Body of pancreas (tissue), 4 donors: ENCODE results near the gene TRMT1. TPM values are rescaled to one million over a fixed set of nuclear protein-coding genes. Genes with fewer than 3 reads are reported as not detected.

Source experiments
- ATAC-seq: fragments of 150-250 bp; one replicate; pipeline ENCODE4 v1.9.1; 2016
- DNase-seq, 4 donors: peaks; one replicate each; pipeline ENCODE4 v3.0.0-alpha.2; 2019
- H3K27ac ChIP-seq, 4 donors: fragments of 200-600 bp; sonication (generic); 1 replicate in 3 of 4; 2 replicates in 1 of 4; pipeline versions ENCODE4 v1.5.1 to v1.6.1; 2016 to 2019; ENCODE audit warnings: mild to moderate bottlenecking in 1 of 4, mixed read lengths in 1 of 4, moderate library complexity in 1 of 4
- H3K27me3 ChIP-seq, 2 donors: fragments of 200-600 bp; sonication (generic); one replicate each; pipeline ENCODE4 v1.6.0; 2016; ENCODE audit warnings: mild to moderate bottlenecking in 1 of 2
- H3K36me3 ChIP-seq, 2 donors: fragments of 200-600 bp; sonication (generic); replicated peaks in 1 of 2; 2 replicates each; pipeline ENCODE4 v1.5.1; 2016; ENCODE audit warnings: low read depth in 2 of 2; ENCODE audit not compliant: insufficient read depth in 1 of 2
- H3K4me1 ChIP-seq: fragments of 200-600 bp; sonication (generic); one replicate; pipeline ENCODE4 v1.6.0; 2016
- H3K4me3 ChIP-seq, 2 donors: fragments of 200-600 bp; sonication (generic); 1 replicate in 1 of 2; 2 replicates in 1 of 2; pipeline ENCODE4 v1.5.1; 2016 to 2019
- H3K9me3 ChIP-seq, 3 donors: fragments of 200-600 bp; sonication (generic); 1 replicate in 2 of 3; 2 replicates in 1 of 3; pipeline ENCODE4 v1.5.1; 2016
- CTCF ChIP-seq, 7 experiments: fragments of 450-650 bp in 4 of 7; fragments of 200-600 bp in 3 of 7; sonication (generic) in 3 of 7; IDR thresholded peaks; one replicate each; pipeline ENCODE4 v1.5.1; 2016 to 2019; ENCODE audit warnings: antibody characterized with exemption in 7 of 7
- POLR2A ChIP-seq, 3 donors: fragments of 450-650 bp; IDR thresholded peaks; one replicate each; pipeline ENCODE4 v1.6.1; 2016; ENCODE audit warnings: antibody characterized with exemption in 3 of 3, mild to moderate bottlenecking in 2 of 3
- WGBS, 2 donors: methylation state at CpG; one replicate each; pipeline ENCODE4 v1.1.5; 2017; 5-methylcytosine and 5-hydroxymethylcytosine counted together
- intact Hi-C: fragments of 100-400 bp; cut with DNase I; formaldehyde crosslinking; loops from one replicate; pipeline ENCODE4 v1.15.1; 2023
- total RNA-seq, 2 donors: library from RNA; depleted of rRNA; stranded (reverse); fragments of >200 nt; gene quantifications; one replicate each; pipeline ENCODE4 v1.1.0, GENCODE V29; 2016

The TRMT1 gene
- total RNA-seq, 2 donors from 2014 or later = 21.5 to 36.3 TPM

- ATAC-seq (no peak), DNase-seq (no peak)
- no peaks in the 10 kb centered on the region for H3K9me3 ChIP-seq
- H3K36me3 ChIP-seq = peaks cover 0 to 2% of the 10 kb centered on the region in 2 donors
- TF ChIP-seq POLR2A (IDR thresholded peaks at IDR 0.05) (no peak), CTCF (IDR thresholded peaks at IDR 0.05) (no peak)
- H3K27me3 ChIP-seq = no peaks in the 10 kb centered on the region
- WGBS, 2 donors = 90 to 98% methylated on average over 5 of the region's 5 CpGs
- intact Hi-C loops = no loop called here
- no peak overlapping the region for H3K4me3 ChIP-seq
- peaks cover 28% of the 10 kb centered on the region for H3K4me1 ChIP-seq
- no peak overlapping the region for H3K27ac ChIP-seq
These were observed 43.3 kb downstream of the TRMT1 start for GRCh38 chr19:13073263-13073662.

- Histone ChIP-seq H3K9me3 (no peaks in the 10 kb centered on the region), H3K4me1 (peaks cover 33% of the 10 kb centered on the region), H3K27me3 (no peaks in the 10 kb centered on the region), H3K36me3 (peaks cover 0 to 2% of the 10 kb centered on the region in 2 donors), H3K4me3 (no peak overlapping the region), H3K27ac (no peak overlapping the region)
- intact Hi-C loops = no loop called here
- TF ChIP-seq POLR2A (IDR thresholded peaks at IDR 0.05) = no peak
- TF ChIP-seq CTCF (IDR thresholded peaks at IDR 0.05) = no peak
- WGBS, 2 donors = 60 to 73% methylated on average over 1 to 9 of the region's 9 CpGs
- DNase-seq (peak in 1 of 4 donors; percentile 42), ATAC-seq (no peak)
These were observed 44.2 kb downstream of the TRMT1 start for GRCh38 chr19:13072188-13072908.

GRCh38 chr19:13071444-13072187, 44.9 kb downstream of the TRMT1 start:
- intact Hi-C loops = no loop called here

GRCh38 chr19:13070425-13071140, 46.0 kb downstream of the TRMT1 start:
- DNase-seq (no peak), ATAC-seq (no peak)
- no peaks in the 10 kb centered on the region for H3K9me3 ChIP-seq
- peak overlapping the region in 1 of 4 donors; percentile 2 for H3K27ac ChIP-seq
- peaks cover 0 to 2% of the 10 kb centered on the region in 2 donors for H3K36me3 ChIP-seq
- H3K4me1 ChIP-seq = peaks cover 33% of the 10 kb centered on the region
- H3K27me3 ChIP-seq = no peaks in the 10 kb centered on the region
- WGBS, 2 donors = 82 to 89% methylated on average over 19 to 32 of the region's 32 CpGs
- no peak overlapping the region for H3K4me3 ChIP-seq
- intact Hi-C loops = no loop called here
- no peak for TF ChIP-seq CTCF (IDR thresholded peaks at IDR 0.05)
- TF ChIP-seq POLR2A (IDR thresholded peaks at IDR 0.05) = no peak

More at GRCh38 chr19:13071444-13072187, 44.9 kb downstream of the TRMT1 start:
- no peak overlapping the region for H3K27ac ChIP-seq
- H3K4me1 ChIP-seq = peaks cover 33% of the 10 kb centered on the region
- ATAC-seq (no peak), DNase-seq (no peak)
- H3K27me3 ChIP-seq = no peaks in the 10 kb centered on the region
- H3K9me3 ChIP-seq = no peaks in the 10 kb centered on the region
- WGBS, 2 donors = 68 to 84% methylated on average over 4 to 9 of the region's 9 CpGs
- no peak for TF ChIP-seq POLR2A (IDR thresholded peaks at IDR 0.05)
- TF ChIP-seq CTCF (IDR thresholded peaks at IDR 0.05) = no peak
- no peak overlapping the region for H3K4me3 ChIP-seq
- H3K36me3 ChIP-seq = peaks cover 0 to 2% of the 10 kb centered on the region in 2 donors
